GM12872 (cell line): Measurements from ENCODE around the gene RGL1.

Source experiments
- TF ChIP-seq, protein P1 (sequence below): IDR thresholded peaks from 3 replicates; pipeline ENCODE4 v1.5.1; 2011; ENCODE audit warnings: low read depth, mild to moderate bottlenecking, low read length, moderate library complexity; ENCODE audit not compliant: insufficient read depth

RGL1 gene

DNA sequence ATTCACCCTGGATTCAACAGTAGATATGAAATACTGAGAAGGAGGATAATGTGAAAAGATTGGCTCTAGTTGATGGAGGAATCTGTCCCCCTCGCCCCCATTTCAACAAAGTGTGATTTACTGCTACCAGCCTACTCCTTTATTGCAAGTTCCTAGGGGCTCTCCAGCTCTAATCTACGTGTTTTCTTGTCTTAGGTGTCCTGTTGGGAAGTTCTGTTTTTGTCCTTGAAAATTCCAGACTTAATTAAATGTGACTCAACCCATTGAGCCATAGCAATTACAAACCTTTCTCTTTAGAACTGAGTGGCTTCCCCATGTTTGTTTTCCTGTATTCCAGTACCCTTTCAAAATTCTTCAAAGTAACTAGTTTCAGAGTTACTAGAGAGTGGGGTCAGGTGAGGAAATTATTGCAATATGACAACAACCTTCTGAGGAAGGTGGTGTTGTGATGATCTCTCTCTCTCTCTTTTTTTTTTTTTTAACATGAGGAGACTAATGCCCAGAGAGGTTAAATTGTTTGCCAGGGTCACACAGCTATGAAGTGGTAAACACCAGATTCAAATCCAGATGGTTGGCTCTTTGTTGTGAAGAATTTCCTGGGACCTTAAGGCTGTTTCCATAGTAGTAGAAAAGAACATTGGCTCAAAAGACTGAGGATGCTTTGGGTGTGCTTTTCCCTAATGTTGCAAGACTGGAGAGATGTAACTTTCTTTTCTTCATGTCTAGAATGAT, 3.5 kb downstream of the RGL1 start:
- TF ChIP-seq, protein P1, sequence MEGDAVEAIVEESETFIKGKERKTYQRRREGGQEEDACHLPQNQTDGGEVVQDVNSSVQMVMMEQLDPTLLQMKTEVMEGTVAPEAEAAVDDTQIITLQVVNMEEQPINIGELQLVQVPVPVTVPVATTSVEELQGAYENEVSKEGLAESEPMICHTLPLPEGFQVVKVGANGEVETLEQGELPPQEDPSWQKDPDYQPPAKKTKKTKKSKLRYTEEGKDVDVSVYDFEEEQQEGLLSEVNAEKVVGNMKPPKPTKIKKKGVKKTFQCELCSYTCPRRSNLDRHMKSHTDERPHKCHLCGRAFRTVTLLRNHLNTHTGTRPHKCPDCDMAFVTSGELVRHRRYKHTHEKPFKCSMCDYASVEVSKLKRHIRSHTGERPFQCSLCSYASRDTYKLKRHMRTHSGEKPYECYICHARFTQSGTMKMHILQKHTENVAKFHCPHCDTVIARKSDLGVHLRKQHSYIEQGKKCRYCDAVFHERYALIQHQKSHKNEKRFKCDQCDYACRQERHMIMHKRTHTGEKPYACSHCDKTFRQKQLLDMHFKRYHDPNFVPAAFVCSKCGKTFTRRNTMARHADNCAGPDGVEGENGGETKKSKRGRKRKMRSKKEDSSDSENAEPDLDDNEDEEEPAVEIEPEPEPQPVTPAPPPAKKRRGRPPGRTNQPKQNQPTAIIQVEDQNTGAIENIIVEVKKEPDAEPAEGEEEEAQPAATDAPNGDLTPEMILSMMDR: no peak

DNA sequence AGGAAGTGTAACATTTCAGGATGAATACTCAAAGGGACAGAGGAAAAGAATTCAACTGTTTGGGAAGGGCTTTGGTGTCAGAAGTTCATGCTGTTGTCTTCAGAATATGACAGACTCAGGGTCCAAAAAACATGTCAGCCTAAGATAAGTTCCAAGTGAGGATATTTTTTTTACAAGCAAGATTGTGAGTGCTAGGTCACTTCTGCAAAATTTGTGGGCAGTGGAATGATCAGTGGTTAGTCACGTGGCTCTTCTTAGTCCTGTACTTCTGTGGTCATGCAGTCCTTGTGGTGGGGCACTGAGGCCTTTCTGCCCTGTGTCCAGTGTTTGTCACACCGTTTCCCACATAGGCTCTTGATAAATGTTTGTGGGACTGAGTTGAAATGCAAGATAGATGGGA, 5.2 kb downstream of the RGL1 start:
- TF ChIP-seq, protein P1: no peak

DNA sequence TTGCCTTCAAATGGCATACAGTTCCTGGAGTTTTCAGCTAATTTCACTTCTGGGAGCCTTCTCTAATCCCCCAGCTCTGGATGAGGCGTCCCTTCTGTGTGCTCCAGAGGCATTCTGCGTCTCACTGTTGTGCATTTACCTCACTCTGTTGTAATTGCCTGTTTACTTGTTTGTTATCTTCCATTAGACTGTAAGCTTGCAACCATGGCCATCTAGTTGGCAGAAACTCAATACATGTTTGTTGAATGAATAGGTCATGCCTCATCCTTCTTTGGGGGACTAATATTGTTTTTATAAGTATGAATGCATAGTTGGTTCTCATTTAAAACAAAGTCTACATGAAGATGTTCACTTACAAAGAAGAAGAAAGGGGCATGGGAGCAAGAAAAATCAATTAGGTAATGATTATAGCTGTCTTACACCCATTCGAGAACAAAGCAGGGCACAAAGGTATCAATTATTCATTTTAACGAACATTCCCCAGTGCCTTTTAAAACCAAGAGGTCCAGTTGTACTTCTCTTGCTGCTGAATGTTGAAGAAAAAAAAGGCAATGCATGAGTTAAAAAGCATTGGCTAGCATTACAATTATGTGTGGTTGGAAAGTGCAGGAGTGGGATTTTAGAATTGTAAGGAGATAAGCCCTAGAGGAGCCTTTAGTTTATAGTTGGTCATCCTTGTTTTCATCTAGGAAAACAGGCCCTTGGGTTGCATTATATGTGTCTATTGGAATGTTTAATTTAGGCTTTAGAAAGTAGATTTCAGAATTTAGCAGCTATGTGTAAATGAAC, 6.0 kb downstream of the RGL1 start:
- TF ChIP-seq, protein P1: no peak

DNA sequence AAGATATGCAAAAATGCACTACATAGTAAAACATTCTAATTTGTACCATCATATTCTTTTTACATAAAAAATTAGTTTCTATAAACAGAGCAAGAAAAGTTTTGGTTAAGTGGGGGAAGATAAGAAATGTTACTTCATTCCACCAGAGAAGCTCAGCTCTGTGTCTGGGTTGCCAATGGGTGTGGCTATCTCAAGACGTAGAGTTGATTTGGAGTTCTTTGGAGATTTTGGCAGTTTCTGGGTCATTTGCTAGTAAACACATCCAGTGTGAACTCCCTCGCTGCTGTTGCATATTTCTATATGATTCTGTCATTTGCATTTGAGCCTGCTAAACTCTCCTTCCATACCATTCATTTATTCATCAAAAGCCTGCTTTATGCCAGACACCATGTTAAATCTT, 7.2 kb downstream of the RGL1 start:
- TF ChIP-seq, protein P1: no peak

DNA sequence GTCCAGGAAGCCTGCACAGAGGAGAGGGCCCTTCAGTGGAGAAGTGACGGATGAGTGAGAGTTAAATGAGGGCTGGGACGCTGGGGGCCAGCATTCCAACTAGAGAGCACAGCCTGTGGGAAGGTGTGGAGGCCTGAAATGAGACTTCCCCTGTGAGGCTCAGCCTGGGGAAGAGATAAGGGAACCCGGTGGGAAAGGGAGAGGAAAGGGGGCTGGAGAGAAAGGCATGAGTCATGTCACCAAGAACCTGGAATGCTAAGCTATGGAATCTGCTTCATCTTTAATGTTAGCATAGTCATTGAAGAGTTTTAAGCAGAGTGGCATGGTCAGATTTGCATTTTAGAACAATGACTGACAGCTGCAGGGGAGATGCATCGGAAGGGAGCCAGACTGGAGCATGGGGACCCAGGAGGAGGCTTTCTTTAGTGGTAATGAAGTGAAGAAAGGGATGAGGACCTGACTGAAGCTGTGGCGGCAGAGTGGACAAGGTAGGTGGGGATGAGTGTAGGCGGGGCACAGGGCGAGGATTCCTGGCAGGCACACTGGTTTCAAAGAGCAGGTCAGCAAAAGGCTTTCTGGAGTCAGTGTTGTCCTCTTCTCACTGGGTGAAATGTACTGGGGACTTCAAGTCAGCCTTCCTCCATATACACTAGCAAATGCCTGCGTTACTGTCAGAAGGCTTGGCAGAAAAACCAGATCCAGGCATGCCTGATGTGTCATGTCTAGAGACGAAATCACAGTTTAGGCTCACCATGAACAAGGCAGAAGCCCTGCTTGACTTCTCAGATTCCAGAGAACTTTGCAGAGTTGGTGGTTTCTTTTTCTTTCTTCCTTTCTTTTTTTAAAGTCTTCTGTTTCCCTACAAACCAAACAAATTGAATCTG, 8.0 kb downstream of the RGL1 start:
- TF ChIP-seq, protein P1: no peak

DNA sequence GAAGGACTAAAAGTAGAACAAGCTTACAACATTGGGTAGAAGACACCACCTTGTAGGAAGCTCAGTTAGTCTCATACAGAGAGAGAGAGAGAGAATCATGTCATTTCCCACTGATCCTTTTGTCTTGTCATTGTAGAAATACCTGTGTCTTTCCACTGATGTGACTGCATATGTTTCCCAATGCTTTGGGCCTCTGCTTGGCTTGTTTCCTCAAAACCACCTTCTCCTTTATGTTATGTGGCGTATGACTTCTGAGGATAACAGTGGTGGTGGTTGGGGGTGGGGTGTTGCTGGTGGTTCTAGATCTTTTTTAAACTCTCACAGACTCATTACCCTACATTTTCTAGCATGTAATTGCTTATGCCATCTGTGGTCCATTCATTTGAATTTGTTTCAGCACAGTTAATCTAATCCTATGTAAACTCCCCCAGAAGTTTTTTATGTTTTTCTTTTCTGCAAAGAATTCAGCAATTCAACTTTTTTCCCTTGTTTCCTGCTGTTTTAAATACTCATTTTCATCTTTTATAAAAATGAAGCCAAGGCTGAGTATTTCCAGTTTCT, 9.3 kb downstream of the RGL1 start:
- TF ChIP-seq, protein P1: no peak
